GM12875 (cell line): ENCODE data around the gene CLEC19A.

ENCODE experiments used
- H3K4me3 ChIP-seq: one replicate; pipeline ENCODE4 v1.5.1; 2011; ENCODE audit warnings: low read depth, low read length, control low read depth
- CTCF ChIP-seq: IDR thresholded peaks from 2 replicates; pipeline ENCODE4 v1.5.1; 2011; ENCODE audit warnings: low read depth, mild to moderate bottlenecking, control low read depth, inconsistent platforms, low read length, moderate library complexity, borderline replicate concordance; ENCODE audit not compliant: insufficient read depth

Gene CLEC19A

GRCh38 chr16:19284207-19284606, 1.3 kb upstream of the CLEC19A start:
- TF ChIP-seq CTCF, result no peak
- H3K4me3 ChIP-seq, result no peak overlapping the region

- no peak overlapping the region for H3K4me3 ChIP-seq
- no peak for TF ChIP-seq CTCF
Observed at GRCh38 chr16:19286827-19287226, 1.3 kb downstream of the CLEC19A start.

GRCh38 chr16:19287241-19287640, 1.7 kb downstream of the CLEC19A start:
- TF ChIP-seq CTCF, result no peak
- no peak overlapping the region for H3K4me3 ChIP-seq

- TF ChIP-seq CTCF, result no peak
- H3K4me3 ChIP-seq, result no peak overlapping the region
Observed at GRCh38 chr16:19288872-19289799, 3.6 kb downstream of the CLEC19A start.

GRCh38 chr16:19289811-19290485, 4.4 kb downstream of the CLEC19A start:
- TF ChIP-seq CTCF, result no peak
- H3K4me3 ChIP-seq, result no peak overlapping the region

GRCh38 chr16:19290860-19291259, 5.3 kb downstream of the CLEC19A start:
- H3K4me3 ChIP-seq, result no peak overlapping the region
- TF ChIP-seq CTCF, result no peak
